Sigmoid colon (tissue), 7 donors: ENCODE results near the gene ELF2. TPM values are rescaled to one million over a fixed set of nuclear protein-coding genes. Genes with fewer than 3 reads are reported as not detected.
"Not testable (repeated sequence)": the region's sequence is repeated elsewhere in the genome, so short reads cannot be mapped to it uniquely, and the experiment has no call there.

Source experiments
- DNase-seq: peaks from one replicate; pipeline ENCODE4 v3.0.0-alpha.2; 2019
- H3K27ac ChIP-seq, 4 donors: fragments of 200-600 bp; sonication (generic); one replicate each; pipeline ENCODE4 v1.5.1; 2016 to 2019; ENCODE audit warnings: mild to moderate bottlenecking in 1 of 4
- H3K27me3 ChIP-seq, 3 donors: fragments of 200-600 bp; sonication (generic); one replicate each; pipeline ENCODE4 v1.5.1; 2019; ENCODE audit warnings: mild to moderate bottlenecking in 1 of 3
- H3K36me3 ChIP-seq, 4 donors: fragments of 200-600 bp; sonication (generic); one replicate each; pipeline ENCODE4 v1.5.1; 2016 to 2019
- H3K4me1 ChIP-seq, 4 donors: fragments of 200-600 bp; sonication (generic); one replicate each; pipeline ENCODE4 v1.5.1; 2017 to 2019
- H3K4me3 ChIP-seq, 4 donors: fragments of 200-600 bp; sonication (generic); one replicate each; pipeline ENCODE4 v1.5.1; 2017 to 2019; ENCODE audit warnings: mild to moderate bottlenecking in 2 of 4, moderate library complexity in 1 of 4
- H3K9me3 ChIP-seq, 4 donors: fragments of 200-600 bp in 3 of 4; sonication (generic) in 3 of 4; one replicate each; pipeline versions ENCODE4 v1.5.1 to v1.6.1; 2013 to 2019
- EP300 ChIP-seq, 4 donors: sonication (generic); formaldehyde crosslinking; IDR thresholded peaks; one replicate each; pipeline ENCODE4 v1.6.1; 2017; ENCODE audit warnings: antibody characterized with exemption in 4 of 4
- POLR2A ChIP-seq, 2 donors: fragments of 450-650 bp; IDR thresholded peaks; one replicate each; pipeline ENCODE4 v1.6.1; 2016; ENCODE audit warnings: antibody characterized with exemption in 2 of 2, mild to moderate bottlenecking in 2 of 2, moderate library complexity in 2 of 2
- POLR2AphosphoS5 ChIP-seq, 4 donors: sonication (generic); formaldehyde crosslinking; IDR thresholded peaks; one replicate each; pipeline ENCODE4 v1.6.1; 2017; ENCODE audit warnings: antibody characterized with exemption in 4 of 4
- WGBS, 2 donors: extraction: QIAGEN DNeasy Blood & Tissue Kit; methylation state at CpG; one replicate each; pipeline ENCODE4 v1.1.7; 2013; 5-methylcytosine and 5-hydroxymethylcytosine counted together
- intact Hi-C: fragments of 100-400 bp; cut with DNase I; formaldehyde crosslinking; loops from one replicate; pipeline ENCODE4 v1.15.1; 2023
- polyA plus RNA-seq, 3 donors: library from polyadenylated mRNA; stranded (reverse); fragments of 200-250 nt; gene quantifications; one replicate each; pipeline ENCODE4 v1.2.3, GENCODE V29; 2013
- total RNA-seq, 4 donors: library from RNA; depleted of rRNA; stranded (reverse); fragments of >200 nt; gene quantifications; one replicate each; pipeline ENCODE4 v1.1.0, GENCODE V29; 2016
- TF ChIP-seq, protein P1 (sequence below), 4 experiments: fragments of 450-650 bp in 3 of 4; fragments of 200-600 bp in 1 of 4; IDR thresholded peaks; one replicate each; pipeline ENCODE4 v1.5.1; 2016 to 2019; ENCODE audit warnings: antibody characterized with exemption in 4 of 4, mild to moderate bottlenecking in 3 of 4, moderate library complexity in 2 of 4
- donor health status: healthy with polysubstance abuse.
- donor health status: Bipolar disorder and iron deficiency.
- donor health status: healthy.

The ELF2 gene
- total and polyA plus RNA-seq, 7 donors, result 9.9 to 83.6 (median 61.4) TPM

DNA sequence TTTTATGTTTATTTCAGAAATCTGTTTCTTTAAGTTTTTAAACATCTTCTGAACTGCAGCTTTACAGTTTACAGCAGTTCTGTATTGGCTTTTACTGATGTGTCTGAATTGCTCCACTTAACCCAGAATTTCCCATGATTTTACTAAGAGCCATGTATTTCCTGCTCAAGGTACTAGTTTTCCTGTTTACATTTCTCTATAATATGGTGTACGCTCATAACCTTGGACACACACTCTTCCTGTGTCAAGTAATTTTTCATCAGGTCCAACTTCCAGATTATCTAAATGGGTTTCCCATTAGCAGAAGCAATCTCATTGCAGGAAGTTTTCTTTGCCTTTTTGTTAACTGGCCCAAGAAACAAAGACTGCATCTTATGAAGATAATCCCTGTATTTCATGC lies 12.3 kb downstream of the ELF2 start:
- Histone ChIP-seq H3K27me3 (no peaks in the 10 kb centered on the region), H3K36me3 (no peaks in the 10 kb centered on the region), H3K27ac (no peak overlapping the region), H3K9me3 (no peaks in the 10 kb centered on the region), H3K4me3 (no peak overlapping the region), H3K4me1 (peaks cover 0 to 59% (median 37%) of the 10 kb centered on the region in 4 donors)
- 69 to 87% methylated on average over 1 of the region's 1 CpG for WGBS, 2 donors
- TF ChIP-seq, protein P1, sequence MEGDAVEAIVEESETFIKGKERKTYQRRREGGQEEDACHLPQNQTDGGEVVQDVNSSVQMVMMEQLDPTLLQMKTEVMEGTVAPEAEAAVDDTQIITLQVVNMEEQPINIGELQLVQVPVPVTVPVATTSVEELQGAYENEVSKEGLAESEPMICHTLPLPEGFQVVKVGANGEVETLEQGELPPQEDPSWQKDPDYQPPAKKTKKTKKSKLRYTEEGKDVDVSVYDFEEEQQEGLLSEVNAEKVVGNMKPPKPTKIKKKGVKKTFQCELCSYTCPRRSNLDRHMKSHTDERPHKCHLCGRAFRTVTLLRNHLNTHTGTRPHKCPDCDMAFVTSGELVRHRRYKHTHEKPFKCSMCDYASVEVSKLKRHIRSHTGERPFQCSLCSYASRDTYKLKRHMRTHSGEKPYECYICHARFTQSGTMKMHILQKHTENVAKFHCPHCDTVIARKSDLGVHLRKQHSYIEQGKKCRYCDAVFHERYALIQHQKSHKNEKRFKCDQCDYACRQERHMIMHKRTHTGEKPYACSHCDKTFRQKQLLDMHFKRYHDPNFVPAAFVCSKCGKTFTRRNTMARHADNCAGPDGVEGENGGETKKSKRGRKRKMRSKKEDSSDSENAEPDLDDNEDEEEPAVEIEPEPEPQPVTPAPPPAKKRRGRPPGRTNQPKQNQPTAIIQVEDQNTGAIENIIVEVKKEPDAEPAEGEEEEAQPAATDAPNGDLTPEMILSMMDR (IDR thresholded peaks at IDR 0.05), result no peak
- TF ChIP-seq POLR2A (IDR thresholded peaks at IDR 0.05) (no peak), EP300 (IDR thresholded peaks at IDR 0.05) (no peak), POLR2AphosphoS5 (IDR thresholded peaks at IDR 0.05) (no peak)
- intact Hi-C loops, result loop anchor here (5.0 kb wide), 1 partner anchor 62 kb away; no protein-coding TSS in a partner anchor
- no peak for DNase-seq

DNA sequence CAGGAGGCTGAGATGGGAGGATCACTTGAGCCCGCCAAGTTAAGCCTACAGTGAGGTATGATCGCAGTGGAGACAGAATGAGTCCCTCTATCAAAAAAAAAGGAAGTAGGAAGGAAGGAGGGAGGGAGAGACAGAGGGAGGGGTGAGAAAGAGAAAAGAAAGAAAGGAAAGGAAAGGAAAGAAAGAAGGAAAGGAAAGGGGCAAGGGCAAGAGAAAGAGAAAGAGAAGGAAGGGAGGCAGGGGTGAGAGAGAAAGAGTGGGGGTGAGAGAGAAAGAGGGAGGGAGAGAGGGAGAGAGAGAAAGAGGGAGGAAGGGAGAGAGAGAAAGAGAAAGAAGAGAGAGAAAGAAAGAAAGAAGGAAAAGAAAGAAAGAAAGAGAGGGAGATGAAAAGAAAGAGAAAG lies 13.2 kb downstream of the ELF2 start:
- Histone ChIP-seq H3K4me1 (peaks cover 0 to 66% (median 37%) of the 10 kb centered on the region in 4 donors), H3K36me3 (no peaks in the 10 kb centered on the region), H3K27ac (no peak overlapping the region), H3K4me3 (no peak overlapping the region), H3K27me3 (no peaks in the 10 kb centered on the region), H3K9me3 (no peaks in the 10 kb centered on the region)
- TF ChIP-seq, protein P1 (IDR thresholded peaks at IDR 0.05), result no peak
- TF ChIP-seq EP300 (IDR thresholded peaks at IDR 0.05), result no peak
- no peak for TF ChIP-seq POLR2A (IDR thresholded peaks at IDR 0.05)
- TF ChIP-seq POLR2AphosphoS5 (IDR thresholded peaks at IDR 0.05), result no peak
- intact Hi-C loops, result no loop called here
- no peak for DNase-seq
- 93 to 95% methylated on average over 2 of the region's 2 CpGs for WGBS, 2 donors

DNA sequence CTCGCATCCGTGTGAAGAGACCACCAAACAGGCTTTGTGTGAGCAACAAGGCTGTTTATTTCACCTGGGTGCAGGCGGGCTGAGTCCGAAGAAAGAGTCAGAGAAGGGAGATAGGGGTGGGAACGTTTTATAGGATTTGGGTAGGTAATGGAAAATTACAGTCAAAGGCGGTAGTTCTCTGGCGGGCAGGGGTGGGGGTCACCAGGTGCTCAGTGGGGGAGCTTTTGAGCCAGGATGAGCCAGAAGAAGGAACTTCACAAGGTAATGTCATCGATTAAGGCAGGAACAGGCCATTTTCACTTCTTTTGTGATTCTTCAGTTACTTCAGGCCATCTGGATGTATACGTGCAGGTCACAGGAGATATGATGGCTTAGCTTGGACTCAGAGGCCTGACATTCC lies 19.0 kb downstream of the ELF2 start:
- H3K9me3 ChIP-seq, intact Hi-C loops, H3K27me3 ChIP-seq, DNase-seq, H3K27ac ChIP-seq, H3K36me3 ChIP-seq, H3K4me3 ChIP-seq: not testable (repeated sequence)
- peaks cover 0 to 41% (median 19%) of the 10 kb centered on the region in 4 donors for H3K4me1 ChIP-seq
- 93 to 95% methylated on average over 9 of the region's 9 CpGs for WGBS, 2 donors

DNA sequence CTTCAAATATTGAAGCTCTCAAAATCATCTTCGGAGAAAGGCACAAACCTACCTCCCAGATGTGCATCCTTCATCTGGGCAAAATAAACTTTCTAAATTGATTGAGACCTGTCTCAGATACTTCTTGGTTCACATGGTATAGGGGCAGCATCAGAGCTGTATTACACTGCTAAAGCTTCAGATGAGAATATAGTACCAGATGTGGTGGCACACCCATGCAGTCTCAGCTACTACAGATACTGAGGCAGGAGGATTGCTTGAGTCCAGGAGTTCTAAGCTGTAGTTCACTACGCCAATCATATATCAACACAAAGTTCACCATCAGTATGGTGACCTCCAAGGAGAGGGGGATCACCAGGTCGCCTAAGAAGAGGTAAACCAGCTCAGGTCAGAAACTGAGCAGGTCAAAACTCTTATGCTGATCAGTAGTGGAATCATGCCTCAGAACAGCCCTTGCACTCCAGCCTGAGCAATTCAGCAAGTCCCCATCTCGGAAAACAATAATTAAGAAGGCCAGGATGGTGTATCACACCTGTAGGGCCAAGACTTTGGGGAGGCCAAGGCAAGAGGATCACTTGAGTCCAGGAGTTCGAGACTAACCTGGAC lies 22.0 kb downstream of the ELF2 start:
- intact Hi-C loops, result no loop called here
- 84 to 86% methylated on average over 5 of the region's 5 CpGs for WGBS, 2 donors
- no peaks in the 10 kb centered on the region for H3K36me3 ChIP-seq

DNA sequence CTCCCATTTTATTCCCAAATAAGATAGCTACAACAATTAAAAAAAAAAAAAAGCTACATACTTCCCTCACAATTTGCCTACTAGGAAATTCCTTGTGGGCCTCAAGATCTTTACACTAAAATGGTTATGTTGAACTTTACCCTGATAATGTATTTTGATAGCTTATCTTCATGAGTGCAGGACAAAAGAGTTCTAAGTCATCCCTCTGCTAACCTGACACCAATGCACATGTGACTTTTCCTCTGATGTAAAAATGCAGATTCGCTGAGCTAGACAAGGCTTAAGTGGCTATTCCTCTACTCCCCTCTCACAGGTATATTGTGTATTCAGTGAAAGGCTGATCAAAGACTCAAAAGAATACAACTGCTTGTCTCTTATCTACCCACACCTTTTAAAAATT lies 22.5 kb downstream of the ELF2 start:
- Histone ChIP-seq H3K36me3 (no peaks in the 10 kb centered on the region), H3K9me3 (no peaks in the 10 kb centered on the region), H3K4me3 (no peak overlapping the region), H3K4me1 (peaks cover 0 to 36% (median 22%) of the 10 kb centered on the region in 4 donors), H3K27ac (no peak overlapping the region), H3K27me3 (no peaks in the 10 kb centered on the region)
- no peak for DNase-seq
- 35 to 63% methylated on average over 1 of the region's 1 CpG for WGBS, 2 donors
- intact Hi-C loops, result no loop called here
- TF ChIP-seq EP300 (IDR thresholded peaks at IDR 0.05) (no peak), POLR2A (IDR thresholded peaks at IDR 0.05) (no peak), POLR2AphosphoS5 (IDR thresholded peaks at IDR 0.05) (no peak)
- TF ChIP-seq, protein P1 (IDR thresholded peaks at IDR 0.05), result no peak

More for the DNA sequence above, 22.0 kb downstream of the ELF2 start:
- no peak overlapping the region for H3K27ac ChIP-seq
- no peaks in the 10 kb centered on the region for H3K9me3 ChIP-seq
- DNase-seq, result no peak
- TF ChIP-seq, protein P1 (IDR thresholded peaks at IDR 0.05), result no peak
- TF ChIP-seq EP300 (IDR thresholded peaks at IDR 0.05) (no peak), POLR2A (IDR thresholded peaks at IDR 0.05) (no peak), POLR2AphosphoS5 (IDR thresholded peaks at IDR 0.05) (no peak)
- H3K27me3 ChIP-seq, result no peaks in the 10 kb centered on the region
- H3K4me3 ChIP-seq, result no peak overlapping the region
- peaks cover 0 to 38% (median 23%) of the 10 kb centered on the region in 4 donors for H3K4me1 ChIP-seq
